Ishikawa (cell line): ENCODE results near the gene RADIL.

ENCODE experiments used
- CEBPB ChIP-seq: IDR thresholded peaks from 2 replicates; pipeline ENCODE4 v1.6.1; 2012
- CREB1 ChIP-seq: IDR thresholded peaks from 2 replicates; pipeline ENCODE4 v1.6.1; 2012; ENCODE audit warnings: low read depth
- EGR1 ChIP-seq: IDR thresholded peaks from 2 replicates; pipeline ENCODE4 v1.6.1; 2012
- EP300 ChIP-seq: IDR thresholded peaks from 2 replicates; pipeline ENCODE4 v1.6.1; 2012; ENCODE audit warnings: borderline replicate concordance
- MAX ChIP-seq: IDR thresholded peaks from 2 replicates; pipeline ENCODE4 v1.6.1; 2012
- NFIC ChIP-seq: IDR thresholded peaks from 2 replicates; pipeline ENCODE4 v1.6.1; 2012
- RAD21 ChIP-seq: IDR thresholded peaks from 2 replicates; pipeline ENCODE4 v1.6.1; 2012; ENCODE audit warnings: low read depth
- REST ChIP-seq: IDR thresholded peaks from 2 replicates; pipeline ENCODE4 v1.6.1; 2012; ENCODE audit warnings: low read depth, mild to moderate bottlenecking
- TAF1 ChIP-seq: IDR thresholded peaks from 2 replicates; pipeline ENCODE4 v1.6.1; 2012; ENCODE audit warnings: low read depth, mild to moderate bottlenecking
- TCF12 ChIP-seq: IDR thresholded peaks from 2 replicates; pipeline ENCODE4 v1.6.1; 2012; ENCODE audit warnings: low read depth
- TEAD4 ChIP-seq: IDR thresholded peaks from 2 replicates; pipeline ENCODE4 v1.6.1; 2012
- USF1 ChIP-seq: IDR thresholded peaks from 2 replicates; pipeline ENCODE4 v1.6.1; 2012
- YY1 ChIP-seq: IDR thresholded peaks from 2 replicates; pipeline ENCODE4 v1.6.1; 2012; ENCODE audit warnings: low read depth
- ZBTB7A ChIP-seq: IDR thresholded peaks from 2 replicates; pipeline ENCODE4 v1.6.1; 2012; ENCODE audit warnings: low read depth

- TF ChIP-seq EGR1, result no peak
- no peak for TF ChIP-seq MAX
- no peak for TF ChIP-seq EP300
- TF ChIP-seq CREB1, result no peak
- no peak for TF ChIP-seq CEBPB
- no peak for TF ChIP-seq YY1
- no peak for TF ChIP-seq USF1
- no peak for TF ChIP-seq TAF1
- no peak for TF ChIP-seq ZBTB7A
- TF ChIP-seq TCF12, result no peak
- TF ChIP-seq RAD21, result no peak
- no peak for TF ChIP-seq REST
- TF ChIP-seq NFIC, result no peak
- no peak for TF ChIP-seq TEAD4
Observed at GRCh38 chr7:4873071-4873944, 10.2 kb downstream of the RADIL start.
